HCT116 (cell line): ENCODE measurements around the gene NEK6. TPM values are rescaled to one million over a fixed set of nuclear protein-coding genes. Genes with fewer than 3 reads are reported as not detected.
A peak's percentile ranks its signal among the peaks of the same experiment; 100 is the strongest.

Experiments used
- ATAC-seq: fragments of 200-7000 bp; cut with Tn5 transposase; 2 replicates; pipeline ENCODE4 v1.9.1; 2020; ENCODE audit warnings: mild to moderate bottlenecking, moderate library complexity
- BruUV-seq: library from RNA; stranded (reverse); fragments of 400-500 nt; replicated peaks from 2 replicates; lab custom pipeline; 2021; lab: Mats Ljungman, UMichigan
- CTCF ChIA-PET: fragments of 300-600 bp; sonication (Branson Sonifier 250); formaldehyde crosslinking; loops from one replicate; lab custom pipeline; 2021; ENCODE audit warnings: antibody characterized with exemption; lab: Charles Lee
- POLR2A ChIA-PET: fragments of 300-600, 350-600 bp; sonication (Branson Sonifier 250); formaldehyde crosslinking; loops from one replicate; lab custom pipeline; 2021; ENCODE audit warnings: antibody characterized with exemption; lab: Charles Lee
- RAD21 ChIA-PET, 2 experiments: fragments of 300-600 bp; sonication (Branson Sonifier 250); formaldehyde crosslinking; loops; one replicate each; lab custom pipeline; 2023; ENCODE audit warnings: low total read pairs in 2 of 2; ENCODE audit not compliant: uncharacterized antibody in 2 of 2, unreplicated experiment in 2 of 2, low non-redundant PET in 1 of 2; lab: Charles Lee
- DNase-seq: peaks from one replicate; pipeline ENCODE4 v3.0.0-alpha.2; 2010; ENCODE audit warnings: low read depth, low spot score
- H2AFZ ChIP-seq: fragments of 200-600 bp; shearing (Covaris generic), sonication (generic); 2 replicates; pipeline ENCODE4 v1.6.1; 2017; ENCODE audit warnings: low read depth, mixed run types, mixed read lengths, antibody characterized with exemption, low read length; ENCODE audit not compliant: poor library complexity, severe bottlenecking
- H3K27ac ChIP-seq: 2 replicates; pipeline ENCODE4 v1.5.1; 2012; ENCODE audit warnings: low read depth, low read length
- H3K27me3 ChIP-seq: fragments of 200-600 bp; sonication (generic); 2 replicates; pipeline ENCODE4 v1.6.1; 2016; ENCODE audit warnings: mixed run types, low read length, mixed read lengths; ENCODE audit not compliant: insufficient read depth
- H3K36me3 ChIP-seq, 2 experiments: fragments of 200-500 bp in 1 of 2; fragments of 200-600 bp in 1 of 2; sonication (Bioruptor generic) in 1 of 2; sonication (generic) in 1 of 2; 2 replicates each; pipeline versions ENCODE4 v1.5.1 to v1.6.1; 2014 to 2016; ENCODE audit warnings: low read length in 2 of 2, inconsistent platforms in 1 of 2, mixed read lengths in 1 of 2, mixed run types in 1 of 2; ENCODE audit not compliant: insufficient read depth in 2 of 2, control insufficient read depth in 1 of 2
- H3K4me1 ChIP-seq, 2 experiments: fragments of 200-600 bp in 1 of 2; sonication (generic) in 1 of 2; 2 replicates each; pipeline versions ENCODE4 v1.5.1 to v1.6.1; 2012 to 2017; ENCODE audit warnings: low read length in 2 of 2, inconsistent platforms in 1 of 2, mild to moderate bottlenecking in 1 of 2, mixed read lengths in 1 of 2, mixed run types in 1 of 2, moderate library complexity in 1 of 2; ENCODE audit not compliant: insufficient read depth in 2 of 2, control insufficient read depth in 1 of 2
- H3K4me2 ChIP-seq: fragments of 200-600 bp; sonication (generic); 2 replicates; pipeline ENCODE4 v1.6.1; 2017; ENCODE audit warnings: mixed run types, low read length, mixed read lengths
- H3K4me3 ChIP-seq, 2 experiments: fragments of 200-600 bp in 1 of 2; sonication (generic) in 1 of 2; replicated peaks in 1 of 2; 2 replicates each; pipeline ENCODE4 v1.5.1; 2011 to 2016; ENCODE audit warnings: low read length in 2 of 2, control low read depth in 1 of 2, low read depth in 1 of 2, mild to moderate bottlenecking in 1 of 2, mixed read lengths in 1 of 2, mixed run types in 1 of 2
- H3K79me2 ChIP-seq: fragments of 200-600 bp; sonication (generic); 2 replicates; pipeline ENCODE4 v1.6.1; 2017; ENCODE audit warnings: mild to moderate bottlenecking, mixed run types, low read length, moderate library complexity, mixed read lengths; ENCODE audit not compliant: insufficient read depth
- H3K9ac ChIP-seq: fragments of 200-600 bp; sonication (generic); 2 replicates; pipeline ENCODE4 v1.6.1; 2016; ENCODE audit warnings: low read length, mixed read lengths
- H3K9me2 ChIP-seq: fragments of 200-600 bp; sonication (generic), shearing (Covaris generic); 2 replicates; pipeline ENCODE4 v1.6.1; 2017; ENCODE audit warnings: mixed run types, mild to moderate bottlenecking, moderate library complexity; ENCODE audit not compliant: insufficient read depth
- H3K9me3 ChIP-seq, 2 experiments: fragments of 200-500 bp in 1 of 2; fragments of 200-600 bp in 1 of 2; sonication (Bioruptor generic) in 1 of 2; sonication (generic) in 1 of 2; 2 replicates each; pipeline ENCODE4 v1.6.1; 2014 to 2017; ENCODE audit warnings: low read length in 2 of 2, mixed read lengths in 2 of 2, inconsistent platforms in 1 of 2, low read depth in 1 of 2, mild to moderate bottlenecking in 1 of 2, mixed run types in 1 of 2, moderate library complexity in 1 of 2; ENCODE audit not compliant: control insufficient read depth in 1 of 2, insufficient read depth in 1 of 2
- H4K20me1 ChIP-seq: fragments of 200-600 bp; sonication (generic), shearing (Covaris generic); 2 replicates; pipeline ENCODE4 v1.6.1; 2017; ENCODE audit warnings: mixed run types, mild to moderate bottlenecking, moderate library complexity; ENCODE audit not compliant: insufficient read depth
- ELF1 ChIP-seq: IDR thresholded peaks from 2 replicates; pipeline ENCODE4 v1.6.1; 2012; ENCODE audit warnings: low read depth, borderline replicate concordance
- POLR2AphosphoS5 ChIP-seq: IDR thresholded peaks from 2 replicates; pipeline ENCODE4 v1.6.1; 2011; ENCODE audit warnings: mild to moderate bottlenecking, low read depth, low read length, moderate library complexity
- YY1 ChIP-seq: IDR thresholded peaks from 2 replicates; pipeline ENCODE4 v1.6.1; 2011; ENCODE audit warnings: low read length, low read depth, moderate library complexity, mild to moderate bottlenecking; ENCODE audit not compliant: insufficient replicate concordance; ENCODE audit errors: extremely low read depth
- ZFX ChIP-seq: fragments of 450-650 bp; IDR thresholded peaks from 2 replicates; pipeline ENCODE4 v1.6.1; 2017
- intact Hi-C: fragments of 100-400 bp; cut with micrococcal nuclease; formaldehyde crosslinking; loops from 2 replicates; pipeline ENCODE4 v1.10.0; 2022
- total RNA-seq: library from RNA; stranded (reverse); gene quantifications from one replicate; pipeline ENCODE4 v1.2.1, GENCODE V29; 2021; ENCODE audit not compliant: unreplicated experiment
- TF ChIP-seq, protein P1 (sequence below): IDR thresholded peaks from 2 replicates; pipeline ENCODE4 v1.6.1; 2012

Gene NEK6
- total RNA-seq, 1 experiment from 2014 or later, result 40.8 TPM

DNA sequence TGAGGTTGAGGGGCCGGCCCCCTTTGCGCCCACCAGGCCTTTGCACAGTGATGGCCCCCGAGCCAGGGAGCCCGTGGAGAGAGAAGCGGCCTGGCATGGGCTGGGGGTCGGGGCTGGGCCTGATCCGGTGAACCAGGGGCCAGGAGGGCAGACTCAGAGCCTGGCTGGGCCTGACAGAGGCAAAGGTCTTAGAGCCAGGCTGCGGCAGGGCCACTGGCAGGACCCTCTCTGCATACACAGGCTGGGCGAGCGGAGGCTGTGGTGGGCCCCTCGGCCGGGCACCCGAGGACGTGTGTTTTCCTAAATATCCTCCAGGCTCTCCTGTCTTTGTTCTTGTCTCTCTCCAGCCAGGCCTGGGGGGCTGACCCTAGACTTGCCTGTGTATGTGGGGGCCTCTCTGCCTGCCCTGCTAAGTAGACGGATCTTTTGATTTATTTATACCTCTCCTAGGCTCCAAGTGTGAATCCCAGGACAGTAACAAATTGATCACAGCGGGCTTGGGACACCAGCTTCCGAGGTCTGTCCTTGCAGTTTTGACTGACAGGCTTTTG, 933 bp downstream of the NEK6 start:
- H3K79me2 ChIP-seq, result peaks cover 56% of the 10 kb centered on the region
- ChIA-PET POLR2A (no interaction called here), CTCF (no interaction called here), RAD21 (no interaction called here)
- H3K36me3 ChIP-seq, result no peaks in the 10 kb centered on the region
- peak overlapping the region; percentile 87 for H3K9ac ChIP-seq
- no TSS peak for BruUV-seq
- peak overlapping the region; percentile 94 for H3K27ac ChIP-seq
- ATAC-seq, result peak; percentile 30
- no peaks in the 10 kb centered on the region for H3K27me3 ChIP-seq
- peaks cover 31 to 49% of the 10 kb centered on the region in 2 experiments for H3K4me1 ChIP-seq
- TF ChIP-seq, protein P1, sequence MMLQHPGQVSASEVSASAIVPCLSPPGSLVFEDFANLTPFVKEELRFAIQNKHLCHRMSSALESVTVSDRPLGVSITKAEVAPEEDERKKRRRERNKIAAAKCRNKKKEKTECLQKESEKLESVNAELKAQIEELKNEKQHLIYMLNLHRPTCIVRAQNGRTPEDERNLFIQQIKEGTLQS, result no peak
- TF ChIP-seq ELF1 (no peak), ZFX (peak; percentile 54)
- H3K4me2 ChIP-seq, result peak overlapping the region; percentile 69
- peaks cover 5% of the 10 kb centered on the region; the same call in 1 of the 2 replicates for H4K20me1 ChIP-seq
- peak overlapping the region; percentile 66 to 93 for H3K4me3 ChIP-seq
- no peaks in the 10 kb centered on the region for H3K9me3 ChIP-seq
- DNase-seq, result no peak
- no peaks in the 10 kb centered on the region for H3K9me2 ChIP-seq
- no peak overlapping the region for H2AFZ ChIP-seq
- intact Hi-C loops, result loop anchor here (5.0 kb wide), 2 partner anchors 49 to 126 kb away; no protein-coding TSS in a partner anchor

DNA sequence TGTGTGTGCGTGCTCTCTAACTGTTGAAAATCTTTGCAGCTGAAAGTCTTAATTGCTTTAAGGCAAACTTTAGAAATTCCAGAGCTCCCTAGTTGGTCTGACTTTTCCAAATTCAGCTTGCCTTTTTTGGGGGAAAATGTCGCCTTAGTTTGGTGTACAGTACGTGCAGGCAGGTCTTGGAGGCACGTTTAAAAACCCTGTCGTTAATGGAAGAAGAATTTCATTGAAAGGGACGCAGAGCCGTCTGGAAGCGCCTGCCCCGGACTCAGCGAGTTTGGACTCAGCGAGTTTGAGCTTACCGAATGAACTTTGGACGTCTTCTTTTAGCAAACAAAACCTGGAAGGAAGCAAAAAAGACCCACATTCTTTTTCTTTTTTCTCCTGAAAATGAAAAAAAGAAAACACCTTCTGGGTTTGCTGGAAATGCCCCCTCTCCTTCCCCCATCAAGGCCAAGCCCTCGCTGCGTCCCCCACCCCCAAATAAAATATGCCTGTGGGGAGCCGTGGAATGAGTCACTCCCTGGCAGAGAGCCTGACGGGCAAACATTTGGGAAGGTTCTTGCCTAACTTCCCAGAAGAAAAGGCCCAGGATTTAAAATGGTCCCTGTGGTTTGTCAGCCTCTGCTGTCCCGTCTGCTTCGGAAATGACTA, 1.5 kb downstream of the NEK6 start:
- H3K27me3 ChIP-seq, result no peaks in the 10 kb centered on the region
- BruUV-seq, result TSS peak; percentile 40
- POLR2A ChIA-PET, result no interaction called here
- no peaks in the 10 kb centered on the region for H3K9me2 ChIP-seq
- H3K4me2 ChIP-seq, result peak overlapping the region; percentile 69
- no peak overlapping the region for H2AFZ ChIP-seq
- no peak for TF ChIP-seq ZFX
- TF ChIP-seq POLR2AphosphoS5, result peak; percentile 40; the same call in 1 of the 2 replicates
- peak; percentile 25 for TF ChIP-seq YY1
- TF ChIP-seq, all 23 proteins: peak for 2
- Histone ChIP-seq H3K9me3 (no peaks in the 10 kb centered on the region), H3K27ac (peak overlapping the region; percentile 94), H3K79me2 (peaks cover 62% of the 10 kb centered on the region), H3K9ac (peak overlapping the region; percentile 87), H4K20me1 (peaks cover 5% of the 10 kb centered on the region; the same call in 1 of the 2 replicates), H3K4me1 (peaks cover 31 to 49% of the 10 kb centered on the region in 2 experiments), H3K36me3 (no peaks in the 10 kb centered on the region), H3K4me3 (peak overlapping the region; percentile 66 to 93)
- intact Hi-C loops, result loop anchor here (5.0 kb wide), 2 partner anchors 48 to 127 kb away; no protein-coding TSS in a partner anchor
- peak; percentile 42 for ATAC-seq
- ChIA-PET CTCF (interaction anchor here (0.6 kb wide), 1 partner anchor 14 kb away, joined by 3 read pairs; no protein-coding TSS in a partner anchor), RAD21 (no interaction called here)
- DNase-seq, result peak; percentile 54
